Tibial nerve (tissue), 4 donors: ENCODE data around the gene MIXL1.

Experiments
- CTCF ChIP-seq, 5 experiments: fragments of 200-600 bp in 3 of 5; fragments of 450-650 bp in 2 of 5; sonication (generic) in 3 of 5; IDR thresholded peaks; one replicate each; pipeline ENCODE4 v1.5.1; 2016 to 2019; ENCODE audit warnings: antibody characterized with exemption in 5 of 5, mild to moderate bottlenecking in 3 of 5, moderate library complexity in 2 of 5
- EP300 ChIP-seq, 2 donors: sonication (generic); formaldehyde crosslinking; IDR thresholded peaks; one replicate each; pipeline ENCODE4 v1.6.1; 2017; ENCODE audit warnings: antibody characterized with exemption in 2 of 2, mild to moderate bottlenecking in 1 of 2
- POLR2A ChIP-seq, 2 donors: fragments of 450-650 bp; IDR thresholded peaks; one replicate each; pipeline ENCODE4 v1.6.1; 2017; ENCODE audit warnings: antibody characterized with exemption in 2 of 2, mild to moderate bottlenecking in 2 of 2, moderate library complexity in 2 of 2

GRCh38 chr1:226233293-226233692 lies 9.8 kb downstream of the MIXL1 start:
- TF ChIP-seq POLR2A (IDR thresholded peaks at IDR 0.05) (no peak), EP300 (IDR thresholded peaks at IDR 0.05) (no peak), CTCF (IDR thresholded peaks at IDR 0.05) (no peak)
